MCF 10A (cell line): ENCODE data around the gene SMIM31. TPM values are rescaled to one million over a fixed set of nuclear protein-coding genes. Genes with fewer than 3 reads are reported as not detected.

ENCODE experiments used
- BruUV-seq: library from RNA; stranded (reverse); fragments of 400-500 nt; replicated peaks from 2 replicates; lab custom pipeline; 2021; lab: Mats Ljungman, UMichigan
- CTCF ChIA-PET: fragments of 300-600 bp; sonication (Branson Sonifier 250); formaldehyde crosslinking; extraction: SDS; loops from one replicate; lab custom pipeline; 2021; ENCODE audit warnings: antibody characterized with exemption, inconsistent platforms; lab: Yijun Ruan, JAX
- POLR2A ChIA-PET: fragments of 300-600, 350-650 bp; sonication (Branson Sonifier 250); formaldehyde crosslinking; extraction: SDS; loops from one replicate; lab custom pipeline; 2020; ENCODE audit warnings: antibody characterized with exemption, inconsistent platforms; lab: Yijun Ruan, JAX
- DNase-seq: peaks from one replicate; pipeline ENCODE4 v3.0.0-alpha.2; 2018; ENCODE audit not compliant: unreplicated experiment
- H3K27ac Mint-ChIP-seq: one replicate; pipeline ENCODE4 v1.8.0; 2022; ENCODE audit warnings: mild to moderate bottlenecking, low read depth, mixed read lengths; ENCODE audit not compliant: unreplicated experiment
- H3K27me3 Mint-ChIP-seq: one replicate; pipeline ENCODE4 v1.8.0; 2022; ENCODE audit warnings: mixed read lengths; ENCODE audit not compliant: insufficient read depth, unreplicated experiment
- H3K36me3 Mint-ChIP-seq: one replicate; pipeline ENCODE4 v1.8.0; 2022; ENCODE audit warnings: mild to moderate bottlenecking, moderate library complexity, mixed read lengths; ENCODE audit not compliant: insufficient read depth, unreplicated experiment
- H3K4me1 Mint-ChIP-seq: one replicate; pipeline ENCODE4 v1.8.0; 2022; ENCODE audit warnings: mixed read lengths; ENCODE audit not compliant: insufficient read depth, unreplicated experiment
- H3K4me3 Mint-ChIP-seq: one replicate; pipeline ENCODE4 v1.8.0; 2022; ENCODE audit warnings: mild to moderate bottlenecking, moderate library complexity, mixed read lengths; ENCODE audit not compliant: unreplicated experiment
- H3K9me3 Mint-ChIP-seq: one replicate; pipeline ENCODE4 v1.8.0; 2022; ENCODE audit warnings: mixed read lengths; ENCODE audit not compliant: unreplicated experiment
- CTCF ChIP-seq: fragments of 200-600 bp; IDR thresholded peaks from one replicate; pipeline ENCODE4 v1.8.0; 2022; ENCODE audit warnings: antibody characterized with exemption, mild to moderate bottlenecking; ENCODE audit not compliant: unreplicated experiment
- intact Hi-C: fragments of 100-400 bp; cut with micrococcal nuclease; formaldehyde crosslinking; loops from 2 replicates; pipeline ENCODE4 v1.14.1; 2022
- total RNA-seq: library from RNA; stranded (reverse); gene quantifications from 2 replicates; pipeline ENCODE4 v1.2.3, GENCODE V29; 2022

Gene SMIM31
- total RNA-seq, 1 experiment from 2014 or later = not detected

- Mint-ChIP-seq H3K27ac (no peak overlapping the region), H3K4me3 (no peak overlapping the region), H3K9me3 (peaks cover 5% of the 10 kb centered on the region), H3K36me3 (no peaks in the 10 kb centered on the region), H3K27me3 (peaks cover 6% of the 10 kb centered on the region), H3K4me1 (no peaks in the 10 kb centered on the region)
- BruUV-seq = no TSS peak
- ChIA-PET CTCF (interaction anchor here (0.9 kb wide), 1 partner anchor 8 kb away, joined by 6 read pairs; no protein-coding TSS in a partner anchor), POLR2A (no interaction called here)
- intact Hi-C loops = no loop called here
- DNase-seq = no peak
- no peak for TF ChIP-seq CTCF
Observed at GRCh38 chr4:164761241-164761640, 7.3 kb downstream of the SMIM31 start.

- POLR2A ChIA-PET = no interaction called here
- CTCF ChIA-PET = interaction anchor here (1.0 kb wide), 1 partner anchor 30 kb away, joined by 3 read pairs; no protein-coding TSS in a partner anchor
- DNase-seq = no peak
- H3K36me3 Mint-ChIP-seq = no peaks in the 10 kb centered on the region
- no TSS peak for BruUV-seq
- H3K27me3 Mint-ChIP-seq = peaks cover 11% of the 10 kb centered on the region
- H3K4me1 Mint-ChIP-seq = no peaks in the 10 kb centered on the region
- no peak for TF ChIP-seq CTCF
- intact Hi-C loops = no loop called here
- peaks cover 1% of the 10 kb centered on the region for H3K9me3 Mint-ChIP-seq
- H3K4me3 Mint-ChIP-seq = no peak overlapping the region
- H3K27ac Mint-ChIP-seq = no peak overlapping the region
Observed at GRCh38 chr4:164761746-164762275, 7.9 kb downstream of the SMIM31 start.

- intact Hi-C loops = no loop called here
Observed at GRCh38 chr4:164765096-164765495, 11.2 kb downstream of the SMIM31 start.

GRCh38 chr4:164765833-164766232 is 11.9 kb downstream of the SMIM31 start:
- POLR2A ChIA-PET = interaction anchor here (0.7 kb wide), 1 partner anchor 242 kb away, joined by 4 read pairs; no protein-coding TSS in a partner anchor
- H3K4me1 Mint-ChIP-seq = peaks cover 15% of the 10 kb centered on the region
- H3K27ac Mint-ChIP-seq = no peak overlapping the region
- H3K4me3 Mint-ChIP-seq = no peak overlapping the region
- DNase-seq = no peak
- no TSS peak for BruUV-seq
- H3K36me3 Mint-ChIP-seq = no peaks in the 10 kb centered on the region
- intact Hi-C loops = no loop called here
- peaks cover 27% of the 10 kb centered on the region for H3K27me3 Mint-ChIP-seq
- CTCF ChIA-PET = interaction anchor here (0.7 to 1.2 kb wide), 3 partner anchors 35 to 1667 kb away, joined by 3 read pairs; no protein-coding TSS in a partner anchor
- no peak for TF ChIP-seq CTCF
- H3K9me3 Mint-ChIP-seq = no peaks in the 10 kb centered on the region

More at GRCh38 chr4:164765096-164765495, 11.2 kb downstream of the SMIM31 start:
- H3K4me1 Mint-ChIP-seq = peaks cover 10% of the 10 kb centered on the region
- no TSS peak for BruUV-seq
- H3K36me3 Mint-ChIP-seq = no peaks in the 10 kb centered on the region
- H3K9me3 Mint-ChIP-seq = no peaks in the 10 kb centered on the region
- H3K27ac Mint-ChIP-seq = no peak overlapping the region
- ChIA-PET POLR2A (no interaction called here), CTCF (interaction anchor here (0.6 to 0.9 kb wide), 3 partner anchors 79 to 1215 kb away, joined by 3 read pairs; no protein-coding TSS in a partner anchor)
- peaks cover 27% of the 10 kb centered on the region for H3K27me3 Mint-ChIP-seq
- DNase-seq = no peak
- no peak overlapping the region for H3K4me3 Mint-ChIP-seq
- no peak for TF ChIP-seq CTCF
